SK-N-MC (cell line): Measurements from ENCODE around the gene GKN1.

Experiments
- DNase-seq: peaks from one replicate; pipeline ENCODE4 v3.0.0-alpha.2; 2011; ENCODE audit warnings: low read depth, low spot score
- H3K27ac ChIP-seq: fragments of 200-600 bp; sonication (generic); 2 replicates; pipeline ENCODE4 v1.5.1; 2016; ENCODE audit warnings: mixed run types
- H3K36me3 ChIP-seq: fragments of 200-600 bp; sonication (generic); 2 replicates; pipeline ENCODE4 v1.6.1; 2017; ENCODE audit warnings: antibody characterized with exemption, low read length, mixed read lengths; ENCODE audit not compliant: insufficient read depth
- H3K4me3 ChIP-seq: fragments of 200-600 bp; sonication (generic); 2 replicates; pipeline ENCODE4 v1.5.1; 2016
- H3K9ac ChIP-seq: fragments of 200-600 bp; sonication (generic); 2 replicates; pipeline ENCODE4 v1.8.0; 2017; ENCODE audit warnings: mixed run types, mixed read lengths; ENCODE audit not compliant: insufficient read length
- H3K9me3 ChIP-seq: fragments of 200-600 bp; sonication (generic); 2 replicates; pipeline ENCODE4 v1.6.1; 2017; ENCODE audit warnings: low read depth, mild to moderate bottlenecking, antibody characterized with exemption, low read length, moderate library complexity, mixed read lengths
- EZH2 ChIP-seq: fragments of 200-600 bp; sonication (generic); IDR thresholded peaks from one replicate; pipeline ENCODE4 v1.6.1; 2017; ENCODE audit warnings: antibody characterized with exemption
- FOXP2 ChIP-seq: optimal IDR thresholded peaks from 2 replicates; pipeline ENCODE3; 2011; ENCODE audit warnings: mild to moderate bottlenecking, moderate library complexity; ENCODE audit not compliant: insufficient read depth; ENCODE audit errors: extremely low read length, control extremely low read depth
- POLR2AphosphoS5 ChIP-seq: IDR thresholded peaks from 2 replicates; pipeline ENCODE4 v1.6.1; 2012; ENCODE audit warnings: mild to moderate bottlenecking, low read depth, low read length, borderline replicate concordance

GKN1 gene

DNA sequence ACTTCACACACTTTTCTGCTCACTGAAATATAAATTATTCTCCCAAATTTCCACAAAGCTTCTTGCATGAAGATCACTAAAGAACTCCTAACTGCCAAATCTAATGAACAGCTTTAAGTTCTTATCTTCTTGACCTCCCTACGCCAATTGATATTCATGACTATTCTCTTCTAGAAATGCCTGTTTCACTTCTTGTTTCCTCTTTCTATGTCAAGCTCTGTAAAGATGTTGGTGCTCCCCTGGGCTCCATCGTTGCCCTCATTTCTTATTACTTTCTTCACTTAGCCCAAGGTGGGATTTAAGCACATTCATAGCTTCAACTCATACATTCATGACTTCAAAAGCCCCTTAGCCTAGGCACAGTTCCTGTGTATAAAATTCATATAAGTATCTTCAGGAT lies 29.3 kb downstream of the GKN1 start:
- no peaks in the 10 kb centered on the region for H3K36me3 ChIP-seq
- no peak overlapping the region for H3K4me3 ChIP-seq
- TF ChIP-seq FOXP2 (no peak), POLR2AphosphoS5 (no peak), EZH2 (no peak)
- no peak overlapping the region for H3K27ac ChIP-seq
- no peak overlapping the region for H3K9ac ChIP-seq
- no peaks in the 10 kb centered on the region for H3K9me3 ChIP-seq
- no peak for DNase-seq

DNA sequence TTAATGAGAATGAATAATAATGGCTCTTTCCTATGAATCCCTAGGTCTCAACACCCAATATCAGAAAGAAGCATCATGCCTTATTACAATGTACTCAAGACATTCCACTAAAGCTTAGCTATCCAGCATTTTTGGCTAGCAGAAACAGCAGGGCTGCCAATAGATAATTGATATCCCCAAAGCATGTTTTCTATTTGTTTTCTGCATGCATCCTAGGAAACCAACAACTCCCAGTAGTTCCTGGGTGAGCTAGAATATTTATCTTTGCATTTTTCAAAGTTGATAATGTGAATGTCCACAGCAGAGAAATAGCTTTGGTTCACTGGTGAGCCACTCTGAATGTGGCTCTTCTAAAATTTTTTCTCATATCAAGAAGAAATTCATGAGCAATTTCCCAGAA lies 32.7 kb downstream of the GKN1 start:
- Histone ChIP-seq H3K4me3 (no peak overlapping the region), H3K27ac (no peak overlapping the region), H3K36me3 (no peaks in the 10 kb centered on the region), H3K9me3 (no peaks in the 10 kb centered on the region), H3K9ac (no peak overlapping the region)
- no peak for TF ChIP-seq EZH2
- no peak for TF ChIP-seq POLR2AphosphoS5
- TF ChIP-seq FOXP2 = no peak
- DNase-seq = no peak

DNA sequence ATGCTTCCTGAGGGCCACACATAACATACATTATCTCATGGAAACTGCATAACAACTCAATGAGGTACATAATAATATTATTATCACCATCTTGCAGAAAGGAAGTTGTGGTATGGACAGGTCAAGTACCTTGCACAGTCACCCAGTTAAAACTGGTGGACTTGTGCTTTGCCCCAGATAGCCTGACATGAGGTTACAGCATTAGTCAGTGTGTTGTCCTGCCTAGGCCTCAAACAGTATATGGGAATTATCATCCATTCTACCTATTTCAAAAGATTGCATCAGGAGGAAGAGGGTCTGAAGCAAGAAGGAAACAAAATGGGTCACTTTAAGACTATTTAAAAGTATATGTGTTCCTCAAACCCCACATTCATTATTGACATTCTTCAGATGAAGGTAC lies 33.2 kb downstream of the GKN1 start:
- no peak for TF ChIP-seq EZH2
- TF ChIP-seq FOXP2 = no peak
- TF ChIP-seq POLR2AphosphoS5 = no peak
- H3K27ac ChIP-seq = no peak overlapping the region
- no peaks in the 10 kb centered on the region for H3K36me3 ChIP-seq
- no peak overlapping the region for H3K4me3 ChIP-seq
- H3K9me3 ChIP-seq = no peaks in the 10 kb centered on the region
- no peak for DNase-seq
- H3K9ac ChIP-seq = no peak overlapping the region

DNA sequence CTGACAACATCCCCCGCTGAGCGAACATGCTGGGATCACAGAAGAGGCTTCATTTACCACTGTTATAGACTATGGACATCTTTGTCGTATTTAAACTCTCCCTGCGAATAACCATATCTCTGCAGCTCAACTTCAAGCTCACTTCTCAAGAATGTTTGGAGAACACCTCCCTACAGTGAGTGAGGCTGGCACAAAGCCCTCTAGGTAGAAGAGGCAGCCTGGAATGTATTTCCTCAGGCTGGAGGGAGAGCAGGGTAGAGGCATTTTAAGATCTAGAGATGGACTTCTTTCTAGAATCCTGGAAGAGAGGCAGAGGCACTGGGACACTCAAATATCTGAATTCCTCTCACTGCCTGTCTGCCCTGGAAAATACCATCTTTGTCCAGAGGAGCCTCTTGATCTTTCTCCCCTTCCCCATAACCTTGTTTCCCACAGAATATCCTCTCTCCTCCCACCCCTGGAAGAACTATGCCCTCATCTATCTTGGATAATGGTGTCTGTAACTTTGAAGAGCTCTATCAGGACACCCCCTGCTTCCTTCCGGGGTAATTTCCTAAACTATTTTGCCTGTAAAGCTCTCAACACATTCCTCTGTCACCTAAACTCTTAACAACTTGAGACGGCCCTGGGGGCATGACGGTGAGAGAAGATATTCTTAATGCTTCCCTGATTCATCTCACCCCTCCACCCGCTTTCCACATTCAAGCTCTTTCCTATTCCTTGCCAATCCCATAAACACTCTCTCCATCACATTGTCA lies 36.2 kb downstream of the GKN1 start:
- peak; percentile 81; the same call in 1 of the 2 replicates for TF ChIP-seq POLR2AphosphoS5
- TF ChIP-seq EZH2 = no peak
- Histone ChIP-seq H3K9me3 (no peaks in the 10 kb centered on the region), H3K27ac (no peak overlapping the region), H3K9ac (no peak overlapping the region), H3K36me3 (no peaks in the 10 kb centered on the region), H3K4me3 (peak overlapping the region; percentile 51)
- peak; percentile 88 for DNase-seq

DNA sequence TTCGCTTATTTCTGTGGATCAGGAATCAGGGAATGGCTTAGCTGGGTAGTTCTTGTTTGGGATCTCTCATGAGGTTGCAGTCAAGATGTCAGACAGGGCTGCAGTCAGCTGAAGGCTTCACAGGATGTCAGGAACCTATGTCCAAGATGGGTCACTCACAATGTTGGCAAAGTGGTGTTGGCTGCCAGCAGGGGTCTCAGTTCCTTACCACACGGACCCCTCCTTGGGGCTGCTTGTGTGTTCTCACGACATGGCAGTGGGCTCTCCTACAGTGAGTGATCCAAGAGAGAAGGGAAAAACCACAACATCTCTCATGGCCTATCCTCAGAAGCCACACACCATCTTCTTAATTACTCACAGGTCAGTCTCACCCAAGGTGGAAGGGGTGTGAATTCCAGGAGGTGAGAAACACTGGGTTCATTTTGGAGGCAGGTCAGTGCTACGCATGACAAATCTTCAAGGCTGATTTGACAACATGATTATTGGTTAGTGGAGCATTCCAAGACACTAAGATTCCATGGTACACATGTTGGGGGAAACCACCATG lies 37.2 kb downstream of the GKN1 start:
- H3K9ac ChIP-seq = no peak overlapping the region
- TF ChIP-seq POLR2AphosphoS5 (no peak), FOXP2 (no peak), EZH2 (no peak)
- H3K27ac ChIP-seq = no peak overlapping the region
- DNase-seq = no peak
- H3K4me3 ChIP-seq = no peak overlapping the region
- H3K9me3 ChIP-seq = no peaks in the 10 kb centered on the region
- H3K36me3 ChIP-seq = no peaks in the 10 kb centered on the region

DNA sequence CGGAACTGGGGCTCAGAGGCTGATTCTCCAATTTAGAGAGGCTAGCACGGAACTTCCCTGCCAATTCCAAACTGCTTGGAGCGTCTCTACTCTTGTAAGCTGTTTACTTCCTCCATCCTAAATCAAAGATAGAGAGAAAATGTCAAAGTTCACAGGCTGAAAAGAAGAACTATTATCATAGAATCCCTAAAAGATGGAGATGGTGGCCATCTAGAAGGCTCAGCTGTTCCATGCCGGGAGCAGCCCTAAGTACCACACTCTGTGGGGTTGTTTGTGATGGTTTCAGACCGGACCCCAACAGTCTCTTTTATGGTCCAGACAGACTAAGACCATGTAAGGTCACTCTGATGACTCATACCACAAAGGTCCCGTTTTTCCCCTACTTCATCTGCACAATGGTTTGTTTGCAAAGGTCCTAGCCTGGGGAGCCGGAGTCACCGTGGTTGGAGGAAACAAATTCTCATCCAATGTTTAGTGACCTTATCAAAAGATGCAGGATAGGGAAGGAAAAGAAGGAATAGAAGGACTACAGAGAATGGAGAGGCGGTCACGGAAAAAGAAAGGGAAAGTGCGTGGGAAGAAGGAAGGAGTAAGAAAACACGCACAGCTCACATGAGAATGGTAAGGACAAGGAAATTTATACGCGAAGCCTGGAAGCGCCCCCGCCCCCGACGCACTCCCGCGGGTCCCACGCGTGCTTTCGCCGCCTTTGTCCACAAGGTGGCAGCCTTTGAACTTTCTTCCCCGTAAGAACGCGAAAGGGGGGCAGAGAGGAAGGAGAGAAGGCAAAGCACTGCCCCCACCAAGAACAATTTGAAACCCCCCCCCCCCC lies 38.1 kb downstream of the GKN1 start:
- no peak for TF ChIP-seq POLR2AphosphoS5
- no peak for TF ChIP-seq FOXP2
- TF ChIP-seq EZH2 = no peak
- Histone ChIP-seq H3K9me3 (no peaks in the 10 kb centered on the region), H3K36me3 (no peaks in the 10 kb centered on the region), H3K4me3 (peak overlapping the region; percentile 94), H3K27ac (no peak overlapping the region), H3K9ac (peak overlapping the region; percentile 83)
- no peak for DNase-seq

DNA sequence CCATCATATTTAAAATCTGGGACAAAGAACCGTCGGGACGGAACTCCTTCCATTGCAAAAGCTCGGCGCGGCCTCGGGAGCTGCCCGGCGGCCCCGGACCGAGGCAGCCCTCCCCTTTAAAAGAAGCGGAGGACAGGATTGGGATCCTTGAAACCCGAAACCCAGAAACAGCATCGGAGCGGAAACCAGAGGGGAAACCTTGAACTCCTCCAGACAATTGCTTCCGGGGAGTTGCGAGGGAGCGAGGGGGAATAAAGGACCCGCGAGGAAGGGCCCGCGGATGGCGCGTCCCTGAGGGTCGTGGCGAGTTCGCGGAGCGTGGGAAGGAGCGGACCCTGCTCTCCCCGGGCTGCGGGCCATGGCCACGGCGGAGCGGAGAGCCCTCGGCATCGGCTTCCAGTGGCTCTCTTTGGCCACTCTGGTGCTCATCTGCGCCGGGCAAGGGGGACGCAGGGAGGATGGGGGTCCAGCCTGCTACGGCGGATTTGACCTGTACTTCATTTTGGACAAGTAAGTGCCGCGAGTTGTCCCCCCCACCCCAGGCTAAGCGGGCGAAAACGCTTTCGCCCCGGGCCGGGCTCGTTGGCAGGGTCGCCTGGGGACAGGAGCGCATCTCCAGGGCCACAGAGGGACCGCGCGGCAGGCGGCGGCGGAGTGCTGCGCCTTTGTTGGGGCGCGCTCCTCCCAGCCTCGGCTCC lies 38.9 kb downstream of the GKN1 start, which contains the start of gene ANTXR1:
Gene ANTXR1, plus strand, starts transcription at position 38 of the 698 bp plus-strand sequence. Its CDS starts 321 bp downstream, at position 359.
- Histone ChIP-seq H3K36me3 (no peaks in the 10 kb centered on the region), H3K27ac (no peak within 1 kb of the TSS; the same call in 1 of the 2 replicates), H3K9ac (peak within 1 kb of the TSS; percentile 83), H3K9me3 (no peaks in the 10 kb centered on the region), H3K4me3 (peak within 1 kb of the TSS; percentile 94)
- TF ChIP-seq FOXP2 = no peak
- TF ChIP-seq EZH2 = no peak
- peak; percentile 73 for TF ChIP-seq POLR2AphosphoS5
- no peak for DNase-seq
